Muscle of arm (tissue), 12 donors: ENCODE data around the gene PCDHB10. TPM values are rescaled to one million over a fixed set of nuclear protein-coding genes. Genes with fewer than 3 reads are reported as not detected.
"Not testable (repeated sequence)": the region's sequence is repeated elsewhere in the genome, so short reads cannot be mapped to it uniquely, and the experiment has no call there.

Experiments
- DNase-seq: peaks from one replicate; pipeline ENCODE4 v3.0.0-alpha.2; 2013
- polyA plus RNA-seq, 12 donors: library from polyadenylated mRNA; unstranded; fragments of 120-200 nt; gene quantifications; one replicate each; pipeline ENCODE4 v1.2.1, GENCODE V29; 2013; ENCODE audit not compliant: insufficient read length in 12 of 12

The PCDHB10 gene
- polyA plus RNA-seq, 12 donors, result 3.2 to 5.7 (median 4.8) TPM; not detected in 2

DNA sequence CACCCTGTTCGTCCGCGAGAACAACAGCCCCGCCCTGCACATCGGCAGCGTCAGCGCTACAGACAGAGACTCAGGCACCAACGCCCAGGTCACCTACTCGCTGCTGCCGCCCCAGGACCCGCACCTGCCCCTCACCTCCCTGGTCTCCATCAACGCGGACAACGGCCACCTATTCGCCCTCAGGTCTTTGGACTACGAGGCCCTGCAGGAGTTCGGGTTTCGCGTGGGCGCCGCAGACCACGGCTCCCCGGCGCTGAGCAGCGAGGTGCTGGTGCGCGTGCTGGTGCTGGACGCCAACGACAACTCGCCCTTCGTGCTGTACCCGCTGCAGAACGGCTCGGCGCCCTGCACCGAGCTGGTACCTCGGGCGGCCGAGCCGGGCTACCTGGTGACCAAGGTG lies 43.8 kb downstream of the PCDHB10 start:
- DNase-seq, result not testable (repeated sequence)

DNA sequence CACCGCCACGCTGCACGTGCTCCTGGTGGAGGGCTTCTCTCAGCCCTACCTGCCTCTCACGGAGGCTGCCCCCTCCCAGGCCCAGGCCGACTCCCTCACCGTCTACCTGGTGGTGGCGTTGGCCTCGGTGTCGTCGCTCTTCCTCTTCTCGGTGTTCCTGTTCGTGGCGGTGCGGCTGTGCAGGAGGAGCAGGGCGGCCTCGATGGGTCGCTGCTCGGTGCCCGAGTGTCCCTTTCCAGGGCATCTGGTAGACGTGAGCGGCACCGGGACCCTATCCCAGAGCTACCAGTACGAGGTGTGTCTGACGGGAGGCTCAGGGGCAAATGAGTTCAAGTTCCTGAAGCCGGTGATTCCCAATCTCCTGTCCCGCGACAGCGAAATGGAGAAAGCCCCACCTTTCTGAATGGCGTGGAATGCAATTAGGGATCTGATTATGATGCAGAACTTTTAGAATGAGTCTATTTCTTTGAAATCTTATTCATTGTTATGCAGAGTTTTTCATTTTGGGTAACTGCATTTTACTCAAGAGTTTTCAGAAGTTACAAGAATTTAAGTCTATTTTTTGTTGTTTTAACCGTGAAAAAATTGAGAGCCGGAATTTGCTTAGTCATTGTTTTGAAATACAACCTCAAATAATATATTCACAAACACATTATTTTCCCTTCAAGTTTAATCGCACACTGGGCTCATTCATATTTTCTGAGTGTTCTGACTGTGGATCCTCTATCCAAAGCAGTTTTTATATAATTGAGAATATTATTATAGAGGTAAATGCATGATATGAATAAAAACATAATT lies 44.6 kb downstream of the PCDHB10 start:
- DNase-seq, result no peak

DNA sequence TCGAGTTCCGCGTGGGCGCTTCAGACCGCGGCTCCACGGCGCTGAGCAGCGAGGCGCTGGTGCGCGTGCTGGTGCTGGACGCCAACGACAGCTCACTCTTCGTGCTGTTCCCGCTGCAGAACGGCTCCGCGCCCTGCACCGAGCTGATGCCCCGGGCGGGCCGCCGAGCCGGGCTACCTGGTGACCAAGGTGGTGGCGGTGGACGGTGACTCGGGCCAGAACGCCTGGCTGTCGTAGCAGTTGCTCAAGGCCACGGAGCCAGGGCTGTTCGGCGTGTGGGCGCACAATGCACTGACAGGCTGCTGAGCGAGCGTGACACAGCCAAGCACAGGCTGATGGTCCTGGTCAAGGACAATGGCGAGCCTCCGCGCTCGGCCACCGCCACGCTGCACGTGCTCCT lies 49.3 kb downstream of the PCDHB10 start:
- DNase-seq, result no peak

Other genes with a start within 250 kb of the PCDHB10 start
- 1 to 10 TPM in 6 of 12 donors, under 1 TPM in 4, not detected in 2; 0.66 to 9.4 (median 1.1) TPM for gene PCDHAC2, start 225.9 kb upstream of the PCDHB10 start, polyA plus RNA-seq
- under 1 TPM in 10 of 12 donors, not detected in 2; 0.05 to 0.23 (median 0.11) TPM for gene PCDHB1, start 141.0 kb upstream of the PCDHB10 start, polyA plus RNA-seq
- 1 to 10 TPM in 11 of 12 donors, not detected in 1; 2.9 to 5.8 (median 4.2) TPM for gene PCDHB2, start 97.7 kb upstream of the PCDHB10 start, polyA plus RNA-seq
- gene PCDHB3, start 91.9 kb upstream of the PCDHB10 start, polyA plus RNA-seq, result 1 to 10 TPM in 10 of 12 donors, not detected in 2; 1.4 to 2.4 (median 2.1) TPM
- 1 to 10 TPM in 10 of 12 donors, not detected in 2; 2.6 to 4.6 (median 3.2) TPM for gene PCDHB4, start 70.5 kb upstream of the PCDHB10 start, polyA plus RNA-seq
- gene PCDHB5, start 57.1 kb upstream of the PCDHB10 start, polyA plus RNA-seq, result 1 to 10 TPM in 11 of 12 donors, not detected in 1; 3.1 to 5.1 (median 3.9) TPM
- 1 to 10 TPM in 11 of 12 donors, not detected in 1; 1.6 to 3.8 (median 1.9) TPM for gene PCDHB6, start 42.3 kb upstream of the PCDHB10 start, polyA plus RNA-seq
- gene PCDHB7, start 19.7 kb upstream of the PCDHB10 start, polyA plus RNA-seq, result 1 to 10 TPM in 11 of 12 donors, not detected in 1; 1.8 to 3.3 (median 2.4) TPM
- gene PCDHB8, start 14.6 kb upstream of the PCDHB10 start, polyA plus RNA-seq, result 1 to 10 TPM in 6 of 12 donors, under 1 TPM in 4, not detected in 2; 0.44 to 1.6 (median 1.2) TPM
- gene PCDHB16, start 10.0 kb upstream of the PCDHB10 start, polyA plus RNA-seq, result 1 to 10 TPM in 11 of 12 donors, not detected in 1; 2.8 to 6.3 (median 3.9) TPM
- 1 to 10 TPM in 10 of 12 donors, not detected in 2; 1.4 to 4.6 (median 2.3) TPM for gene PCDHB9, start 5.2 kb upstream of the PCDHB10 start, polyA plus RNA-seq
- gene PCDHB11, start 7.3 kb downstream of the PCDHB10 start, polyA plus RNA-seq, result 1 to 10 TPM in 11 of 12 donors, not detected in 1; 1.6 to 3.4 (median 2.5) TPM
- gene PCDHB12, start 16.4 kb downstream of the PCDHB10 start, polyA plus RNA-seq, result 1 to 10 TPM in 11 of 12 donors, not detected in 1; 1.9 to 3.8 (median 2.8) TPM
- 1 to 10 TPM in 11 of 12 donors, not detected in 1; 2.2 to 4.3 (median 3.0) TPM for gene PCDHB13, start 21.6 kb downstream of the PCDHB10 start, polyA plus RNA-seq
- 1 to 10 TPM in 11 of 12 donors, not detected in 1; 5.4 to 9.6 (median 7.0) TPM for gene PCDHB14, start 31.0 kb downstream of the PCDHB10 start, polyA plus RNA-seq
- gene PCDHB15, start 53.0 kb downstream of the PCDHB10 start, polyA plus RNA-seq, result 10 to 100 TPM in 1 of 12 donors, 1 to 10 TPM in 10, not detected in 1; 5.8 to 12.3 (median 6.8) TPM
- not detected for gene SLC25A2, start 111.7 kb downstream of the PCDHB10 start, polyA plus RNA-seq
- gene TAF7, start 128.4 kb downstream of the PCDHB10 start, polyA plus RNA-seq, result 100 to 1,000 TPM in 2 of 12 donors, 10 to 100 TPM in 9, not detected in 1; 77.9 to 106 (median 91.7) TPM
- under 1 TPM in 10 of 12 donors, not detected in 2; 0.44 to 0.86 (median 0.56) TPM for gene PCDHGA1, start 138.2 kb downstream of the PCDHB10 start, polyA plus RNA-seq
- 1 to 10 TPM in 11 of 12 donors, not detected in 1; 1.6 to 5.9 (median 2.5) TPM for gene PCDHGA2, start 146.4 kb downstream of the PCDHB10 start, polyA plus RNA-seq
- gene PCDHGA3, start 151.5 kb downstream of the PCDHB10 start, polyA plus RNA-seq, result 1 to 10 TPM in 10 of 12 donors, not detected in 2; 1.2 to 1.8 (median 1.4) TPM
- 1 to 10 TPM in 1 of 12 donors, under 1 TPM in 9, not detected in 2; 0.32 to 1.0 (median 0.65) TPM for gene PCDHGB1, start 157.7 kb downstream of the PCDHB10 start, polyA plus RNA-seq
- 1 to 10 TPM in 9 of 12 donors, under 1 TPM in 1, not detected in 2; 0.93 to 1.9 (median 1.5) TPM for gene PCDHGA4, start 162.7 kb downstream of the PCDHB10 start, polyA plus RNA-seq
- 1 to 10 TPM in 10 of 12 donors, not detected in 2; 1.8 to 3.0 (median 2.1) TPM for gene PCDHGB2, start 167.6 kb downstream of the PCDHB10 start, polyA plus RNA-seq
- 1 to 10 TPM in 10 of 12 donors, not detected in 2; 2.1 to 3.4 (median 2.7) TPM for gene PCDHGA5, start 171.8 kb downstream of the PCDHB10 start, polyA plus RNA-seq
- 1 to 10 TPM in 8 of 12 donors, under 1 TPM in 2, not detected in 2; 0.94 to 2.0 (median 1.3) TPM for gene PCDHGB3, start 177.9 kb downstream of the PCDHB10 start, polyA plus RNA-seq
- gene PCDHGA6, start 181.5 kb downstream of the PCDHB10 start, polyA plus RNA-seq, result 1 to 10 TPM in 10 of 12 donors, not detected in 2; 2.5 to 5.4 (median 3.5) TPM
- gene PCDHGA7, start 190.4 kb downstream of the PCDHB10 start, polyA plus RNA-seq, result 1 to 10 TPM in 10 of 12 donors, not detected in 2; 1.1 to 2.0 (median 1.6) TPM
- gene PCDHGB4, start 195.3 kb downstream of the PCDHB10 start, polyA plus RNA-seq, result 1 to 10 TPM in 11 of 12 donors, not detected in 1; 1.9 to 3.5 (median 2.3) TPM
- 1 to 10 TPM in 1 of 12 donors, under 1 TPM in 9, not detected in 2; 0.34 to 1.1 (median 0.66) TPM for gene PCDHGA8, start 200.3 kb downstream of the PCDHB10 start, polyA plus RNA-seq
- 1 to 10 TPM in 11 of 12 donors, not detected in 1; 2.7 to 7.7 (median 4.0) TPM for gene PCDHGB5, start 205.6 kb downstream of the PCDHB10 start, polyA plus RNA-seq
- gene PCDHGA9, start 210.4 kb downstream of the PCDHB10 start, polyA plus RNA-seq, result 1 to 10 TPM in 11 of 12 donors, not detected in 1; 2.8 to 5.2 (median 4.2) TPM
- gene PCDHGB6, start 215.7 kb downstream of the PCDHB10 start, polyA plus RNA-seq, result 1 to 10 TPM in 11 of 12 donors, not detected in 1; 2.8 to 7.7 (median 4.3) TPM
- 1 to 10 TPM in 11 of 12 donors, not detected in 1; 1.3 to 3.4 (median 1.8) TPM for gene PCDHGA10, start 220.6 kb downstream of the PCDHB10 start, polyA plus RNA-seq
- 10 to 100 TPM in 3 of 12 donors, 1 to 10 TPM in 8, not detected in 1; 6.5 to 14.7 (median 8.6) TPM for gene PCDHGB7, start 225.3 kb downstream of the PCDHB10 start, polyA plus RNA-seq
- 1 to 10 TPM in 10 of 12 donors, not detected in 2; 2.6 to 5.1 (median 3.4) TPM for gene PCDHGA11, start 228.7 kb downstream of the PCDHB10 start, polyA plus RNA-seq
- 1 to 10 TPM in 10 of 12 donors, not detected in 2; 1.2 to 4.6 (median 2.1) TPM for gene PCDHGA12, start 238.2 kb downstream of the PCDHB10 start, polyA plus RNA-seq